HUES48 (cell line): Measurements from ENCODE around the gene TNFAIP8L2.
"Not testable (repeated sequence)": the region's sequence is repeated elsewhere in the genome, so short reads cannot be mapped to it uniquely, and the experiment has no call there.

Experiments
- H3K27ac ChIP-seq: one replicate; pipeline ENCODE4 v1.7.0; 2013; ENCODE audit warnings: low read depth, low read length, inconsistent platforms
- H3K27me3 ChIP-seq: 2 replicates; pipeline ENCODE4 v1.6.1; 2013; ENCODE audit warnings: mild to moderate bottlenecking, low read length; ENCODE audit not compliant: control insufficient read depth, insufficient read depth
- H3K36me3 ChIP-seq: 2 replicates; pipeline ENCODE4 v1.6.1; 2013; ENCODE audit warnings: low read length; ENCODE audit not compliant: control insufficient read depth, insufficient read depth
- H3K4me1 ChIP-seq: 2 replicates; pipeline ENCODE4 v1.6.1; 2013; ENCODE audit warnings: mild to moderate bottlenecking, low read length; ENCODE audit not compliant: control insufficient read depth, insufficient read depth
- H3K4me3 ChIP-seq: 2 replicates; pipeline ENCODE4 v1.5.1; 2013; ENCODE audit warnings: mild to moderate bottlenecking, low read depth, low read length
- H3K9ac ChIP-seq: 2 replicates; pipeline ENCODE4 v1.6.1; 2013; ENCODE audit warnings: mild to moderate bottlenecking, low read depth, low read length, moderate library complexity
- H3K9me3 ChIP-seq: 2 replicates; pipeline ENCODE4 v1.6.1; 2013; ENCODE audit warnings: low read length; ENCODE audit not compliant: control insufficient read depth, insufficient read depth

Gene TNFAIP8L2

DNA sequence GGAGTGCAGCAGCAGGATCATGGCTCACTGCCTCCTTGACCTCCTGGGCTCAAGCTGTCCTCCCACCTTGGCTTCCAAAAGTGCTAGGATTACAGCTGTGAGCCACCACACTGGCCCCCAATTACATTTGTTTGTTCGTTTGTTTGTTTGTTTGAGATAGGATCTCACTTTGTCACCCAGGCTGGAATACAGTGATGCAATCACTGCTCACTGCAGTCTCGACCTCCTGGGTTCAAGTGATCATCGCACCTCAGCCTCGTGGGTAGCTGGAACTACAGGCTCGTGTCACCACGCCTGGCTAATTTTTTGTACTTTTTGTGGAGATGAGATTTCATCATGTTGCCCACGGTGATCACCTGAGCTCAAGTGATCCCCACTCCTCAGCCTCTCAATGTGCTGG, 35.6 kb downstream of the TNFAIP8L2 start:
- H3K9me3 ChIP-seq = no peaks in the 10 kb centered on the region
- H3K9ac ChIP-seq = no peak overlapping the region
- H3K27me3 ChIP-seq = no peaks in the 10 kb centered on the region
- no peak overlapping the region for H3K4me3 ChIP-seq
- no peak overlapping the region for H3K27ac ChIP-seq
- no peaks in the 10 kb centered on the region for H3K36me3 ChIP-seq
- H3K4me1 ChIP-seq = no peaks in the 10 kb centered on the region

DNA sequence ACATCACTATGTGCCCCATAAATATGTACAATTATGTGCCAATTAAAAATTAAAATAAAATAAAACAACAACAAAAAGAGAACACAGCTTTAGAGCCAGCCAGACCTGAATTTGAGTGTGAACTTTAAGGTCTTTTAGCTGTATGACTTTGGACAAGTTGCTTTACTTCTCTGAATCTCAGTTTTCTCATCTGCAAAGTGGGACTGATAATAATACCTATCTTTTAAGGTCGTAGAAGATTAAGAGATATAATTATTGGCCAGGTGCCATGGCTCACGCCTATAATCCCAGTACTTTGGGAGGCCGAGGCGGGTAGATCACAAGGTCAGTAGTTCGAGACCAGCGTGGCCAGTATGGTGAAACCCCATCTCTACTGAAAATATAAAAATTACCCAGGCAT, 36.9 kb downstream of the TNFAIP8L2 start:
- Histone ChIP-seq H3K4me3 (no peak overlapping the region), H3K36me3 (no peaks in the 10 kb centered on the region), H3K27me3 (no peaks in the 10 kb centered on the region), H3K27ac (no peak overlapping the region), H3K9ac (no peak overlapping the region), H3K4me1 (peaks cover 6% of the 10 kb centered on the region; the same call in 1 of the 2 replicates), H3K9me3 (no peaks in the 10 kb centered on the region)

DNA sequence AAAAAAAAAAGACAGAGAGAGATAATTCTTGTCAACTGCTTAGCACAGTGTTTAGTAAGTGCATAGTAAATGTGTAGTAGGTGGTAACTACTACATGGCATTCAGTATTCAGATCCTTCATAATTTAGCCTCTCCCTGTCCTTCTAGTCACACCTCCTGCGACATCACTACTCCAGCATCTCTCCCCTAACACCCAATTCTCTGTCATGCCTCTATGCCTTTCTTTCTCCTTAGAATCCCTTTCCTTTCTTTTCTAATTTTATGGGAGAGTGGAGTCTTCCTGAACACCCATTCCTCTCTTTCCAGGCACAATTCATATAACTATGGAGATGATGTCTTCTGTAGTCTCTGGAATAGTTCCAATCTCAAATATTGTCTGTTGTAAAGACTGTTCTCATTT, 37.4 kb downstream of the TNFAIP8L2 start:
- no peaks in the 10 kb centered on the region for H3K27me3 ChIP-seq
- H3K27ac ChIP-seq = no peak overlapping the region
- no peaks in the 10 kb centered on the region for H3K36me3 ChIP-seq
- peaks cover 6% of the 10 kb centered on the region; the same call in 1 of the 2 replicates for H3K4me1 ChIP-seq
- H3K4me3 ChIP-seq = no peak overlapping the region
- H3K9me3 ChIP-seq = no peaks in the 10 kb centered on the region
- H3K9ac ChIP-seq = no peak overlapping the region

DNA sequence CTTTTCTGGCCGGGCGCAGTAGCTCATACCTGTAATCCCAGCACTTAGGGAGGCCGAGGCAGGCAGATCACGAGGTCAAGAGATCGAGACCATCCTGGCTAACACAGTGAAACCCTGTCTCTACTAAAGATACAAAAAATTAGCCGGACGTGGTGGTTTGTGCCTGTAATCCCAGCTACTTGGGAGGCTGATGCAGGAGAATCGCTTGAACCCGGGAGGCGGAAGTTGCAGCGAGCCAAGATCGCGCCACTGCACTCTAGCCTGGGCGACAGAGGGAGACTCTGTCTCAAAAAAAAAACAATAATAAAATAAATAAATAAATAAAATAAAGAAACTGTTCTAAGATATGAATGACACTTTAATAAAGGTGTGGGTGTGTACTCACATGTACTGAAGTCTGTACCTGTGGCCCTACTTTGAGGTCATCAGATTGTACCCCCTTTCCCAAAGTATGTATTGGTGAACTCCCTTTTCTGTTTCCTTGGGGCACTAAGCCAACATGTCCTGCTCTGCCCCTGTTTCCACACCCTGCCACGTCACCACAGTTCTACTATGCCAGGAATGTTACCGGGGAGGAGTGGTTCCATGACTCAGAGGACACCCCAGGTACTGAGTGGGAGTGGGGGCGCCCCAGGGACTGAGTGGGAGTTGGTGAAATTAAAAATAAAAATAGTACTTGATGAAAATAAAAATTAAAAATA, 38.6 kb downstream of the TNFAIP8L2 start:
- H3K9me3 ChIP-seq, H3K4me1 ChIP-seq, H3K4me3 ChIP-seq, H3K27me3 ChIP-seq, H3K9ac ChIP-seq, H3K36me3 ChIP-seq, H3K27ac ChIP-seq: not testable (repeated sequence)

DNA sequence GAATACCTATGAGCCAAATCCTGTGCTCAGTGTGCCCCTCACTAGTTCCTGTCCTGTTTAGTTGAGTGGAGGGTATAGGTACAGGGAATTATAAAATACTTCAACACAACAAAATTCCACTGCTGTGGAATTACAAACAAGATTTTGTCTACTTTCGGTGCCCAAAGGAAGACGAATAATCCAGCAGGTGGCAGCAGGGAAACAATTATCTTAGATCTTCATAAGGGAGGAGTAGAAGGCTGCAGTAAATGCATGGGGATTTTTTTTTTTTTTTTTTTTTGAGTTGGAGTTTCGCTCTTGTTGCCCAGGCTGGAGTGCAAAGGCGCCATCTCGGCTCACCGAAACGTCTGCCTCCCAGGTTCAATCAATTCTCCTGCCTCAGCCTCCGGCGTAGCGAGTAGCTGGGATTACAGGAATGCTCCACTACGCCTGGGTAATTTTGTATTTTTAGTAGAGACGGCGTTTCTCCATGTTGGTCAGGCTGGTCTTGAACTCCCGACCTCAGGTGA, 39.9 kb downstream of the TNFAIP8L2 start:
- H3K27ac ChIP-seq = no peak overlapping the region

DNA sequence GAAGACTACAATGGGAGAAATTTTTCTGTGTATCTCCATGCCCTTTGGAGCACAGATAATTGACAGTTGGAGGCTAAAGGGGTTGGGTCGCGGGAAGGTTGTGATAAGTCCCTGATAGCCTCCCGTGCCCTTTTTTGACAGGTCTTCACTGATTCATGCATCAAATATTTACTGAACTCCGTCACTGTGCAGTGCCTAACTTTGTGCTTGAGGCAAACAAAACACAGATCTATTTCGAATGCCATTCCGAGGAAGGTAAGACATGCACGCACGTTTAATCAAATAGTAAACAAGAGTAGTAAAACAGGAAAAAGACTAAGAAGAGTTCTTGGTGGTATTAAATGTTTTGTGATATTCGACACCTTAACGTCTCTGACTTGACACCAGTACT, 41.4 kb downstream of the TNFAIP8L2 start:
- Histone ChIP-seq H3K9ac (no peak overlapping the region), H3K27me3 (no peaks in the 10 kb centered on the region), H3K9me3 (no peaks in the 10 kb centered on the region), H3K4me3 (peak overlapping the region; percentile 92), H3K4me1 (peaks cover 6% of the 10 kb centered on the region; the same call in 1 of the 2 replicates), H3K36me3 (peaks cover 11% of the 10 kb centered on the region), H3K27ac (peak overlapping the region; percentile 96)

More for the DNA sequence above, 39.9 kb downstream of the TNFAIP8L2 start:
- Histone ChIP-seq H3K9ac (no peak overlapping the region), H3K36me3 (no peaks in the 10 kb centered on the region), H3K27me3 (no peaks in the 10 kb centered on the region), H3K4me1 (peaks cover 6% of the 10 kb centered on the region; the same call in 1 of the 2 replicates), H3K9me3 (no peaks in the 10 kb centered on the region), H3K4me3 (no peak overlapping the region)

DNA sequence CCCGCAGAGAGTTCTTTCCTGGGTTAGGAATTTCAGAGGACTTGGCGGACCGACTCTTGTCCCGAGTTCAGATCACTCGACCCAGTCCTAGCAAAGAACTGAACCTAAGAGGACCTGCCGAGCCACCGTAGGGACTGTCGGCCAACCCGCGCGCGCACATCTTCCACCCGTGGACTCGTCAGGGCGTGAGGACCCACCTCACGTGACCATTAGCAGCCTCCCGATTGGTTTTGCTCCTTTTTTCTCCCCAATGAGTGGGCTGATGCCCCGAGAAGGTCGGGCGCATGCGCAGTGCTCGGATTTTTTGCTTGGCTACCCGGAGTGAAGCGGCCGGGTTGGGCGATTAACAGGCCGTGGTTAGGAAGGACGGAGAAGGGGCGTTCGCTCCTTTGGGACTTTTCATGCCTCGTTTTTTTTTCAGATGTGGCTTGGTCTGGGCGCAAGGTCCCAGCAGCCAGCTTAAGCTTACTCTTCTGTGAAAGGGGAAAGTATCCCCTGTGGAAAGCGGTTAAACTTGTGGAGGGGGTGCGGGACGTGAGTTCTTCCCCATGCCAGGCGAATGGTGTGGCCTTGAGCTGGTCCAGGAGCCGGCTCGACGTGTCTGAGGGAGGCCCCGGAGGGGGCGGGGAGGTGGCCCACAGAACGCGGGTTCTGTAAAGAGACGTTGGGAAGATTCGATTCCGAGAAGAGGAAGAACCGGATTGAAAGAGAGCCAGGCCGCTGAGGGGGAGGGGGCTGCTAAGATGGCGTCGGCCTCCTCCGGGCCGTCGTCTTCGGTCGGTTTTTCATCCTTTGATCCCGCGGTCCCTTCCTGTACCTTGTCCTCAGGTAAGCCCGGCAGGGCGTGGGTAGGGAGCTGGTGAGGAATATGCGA, 42.0 kb downstream of the TNFAIP8L2 start, which contains the start of gene PIP5K1A:
TSS of gene PIP5K1A (plus strand) at position 299 of the 874 bp plus-strand sequence. CDS start at position 744, 445 bp downstream.
- H3K27ac ChIP-seq = peak within 1 kb of the TSS; percentile 96
- H3K4me3 ChIP-seq = peak within 1 kb of the TSS; percentile 92
- H3K27me3 ChIP-seq = no peaks in the 10 kb centered on the region
- peaks cover 6% of the 10 kb centered on the region; the same call in 1 of the 2 replicates for H3K4me1 ChIP-seq
- peak within 1 kb of the TSS; percentile 87 for H3K9ac ChIP-seq
- H3K9me3 ChIP-seq = no peaks in the 10 kb centered on the region
- H3K36me3 ChIP-seq = peaks cover 17% of the 10 kb centered on the region

DNA sequence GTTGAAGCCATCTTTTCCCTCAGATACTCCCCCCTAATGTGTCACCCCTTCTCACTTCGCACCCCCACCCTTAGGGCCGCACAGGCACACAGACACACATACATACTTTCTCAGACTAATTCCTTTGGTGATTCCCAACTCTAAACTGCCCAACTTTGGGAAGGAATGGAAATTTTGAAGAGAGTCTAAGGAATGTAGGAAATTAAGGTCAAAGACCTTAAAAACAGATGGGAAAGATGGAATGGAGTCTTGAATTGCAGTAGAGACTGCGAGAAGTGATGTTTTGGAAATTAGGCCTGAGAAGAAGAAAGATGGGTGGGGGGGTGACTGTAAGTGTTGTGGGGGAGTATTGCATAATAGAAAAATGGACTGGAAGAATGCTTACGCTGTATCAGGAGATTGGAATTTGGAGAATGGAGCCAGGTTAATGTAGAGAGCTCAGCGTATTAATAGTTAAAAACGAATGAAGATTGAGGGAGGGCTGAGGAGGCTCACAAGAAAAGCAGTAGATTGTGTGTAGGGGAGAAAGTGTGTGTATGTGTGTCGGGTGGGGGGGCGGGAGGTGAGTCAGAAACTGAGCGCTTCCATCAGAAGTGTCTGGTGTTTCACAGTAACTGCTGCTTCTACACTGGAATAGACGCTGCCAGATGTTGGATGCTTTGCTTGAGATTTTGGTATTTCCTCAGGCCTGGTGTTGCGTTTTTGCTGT, 43.6 kb downstream of the TNFAIP8L2 start:
- peak overlapping the region; percentile 87; the same call in 1 of the 2 replicates for H3K9ac ChIP-seq
- peak overlapping the region; percentile 92 for H3K4me3 ChIP-seq
- H3K4me1 ChIP-seq = peaks cover 6% of the 10 kb centered on the region; the same call in 1 of the 2 replicates
- H3K27ac ChIP-seq = peak overlapping the region; percentile 55
- no peaks in the 10 kb centered on the region for H3K9me3 ChIP-seq
- peaks cover 30% of the 10 kb centered on the region for H3K36me3 ChIP-seq
- H3K27me3 ChIP-seq = no peaks in the 10 kb centered on the region

DNA sequence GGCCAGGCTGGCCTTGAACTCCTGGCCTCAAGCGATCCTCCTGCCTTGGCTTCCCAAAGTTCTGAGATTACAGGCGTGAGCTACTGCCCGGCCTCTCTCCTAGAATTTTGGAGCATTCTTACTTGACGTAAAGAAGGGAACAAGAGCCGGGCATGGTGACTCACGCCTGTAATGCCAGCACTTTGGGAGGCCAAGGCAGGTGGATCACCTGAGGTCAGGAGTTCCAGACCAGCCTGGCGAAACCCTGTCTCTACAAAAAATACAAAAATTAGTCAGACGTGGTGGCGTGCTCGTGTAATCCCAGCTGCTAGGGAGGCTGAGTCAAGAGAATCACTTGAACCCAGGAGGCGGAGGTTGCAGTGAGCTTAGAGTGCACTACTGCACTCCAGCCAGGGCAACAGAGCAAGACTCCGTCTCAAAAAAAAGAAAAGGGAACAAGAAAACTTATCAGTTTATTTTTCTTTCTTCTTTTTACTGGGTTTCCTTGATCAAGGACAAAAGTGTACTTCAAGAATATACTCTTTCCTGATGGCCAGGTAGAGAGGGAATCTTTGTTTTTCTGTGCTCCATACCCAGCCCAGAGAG, 49.0 kb downstream of the TNFAIP8L2 start:
- H3K4me1 ChIP-seq, H3K27me3 ChIP-seq, H3K9me3 ChIP-seq, H3K27ac ChIP-seq, H3K4me3 ChIP-seq, H3K9ac ChIP-seq: not testable (repeated sequence)
- peaks cover 69% of the 10 kb centered on the region for H3K36me3 ChIP-seq
